ENCODE data around the gene TGIF2. TPM values are rescaled to one million over a fixed set of nuclear protein-coding genes. Genes with fewer than 3 reads are reported as not detected.
"Not testable (repeated sequence)": the region's sequence is repeated elsewhere in the genome, so short reads cannot be mapped to it uniquely, and the experiment has no call there.

The TGIF2 gene
- polyA plus RNA-seq, 1 of the 3 experiments (the other 2 are of a cell fraction), result 10.8 TPM

DNA sequence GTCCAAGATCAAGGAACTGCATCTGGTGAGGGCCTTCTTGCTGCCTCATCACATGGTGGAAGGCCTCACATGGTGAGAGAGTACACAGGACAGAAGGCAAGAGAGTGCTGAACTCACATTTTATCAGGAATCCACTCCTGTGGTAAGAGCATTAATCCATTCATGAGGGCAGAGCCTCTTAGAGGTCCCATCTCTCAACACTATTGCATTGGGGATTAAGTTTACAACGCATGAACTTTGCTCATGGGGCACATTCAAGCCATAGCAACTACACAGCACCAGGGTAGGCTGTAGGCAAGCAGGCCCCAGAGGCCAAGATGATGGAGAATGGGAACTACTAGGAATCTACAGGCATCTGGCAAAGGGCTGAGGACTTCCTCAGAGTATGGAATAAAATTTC is 10.0 kb upstream of the TGIF2 start:
- H3K9me2 ChIP-seq, result no peaks in the 10 kb centered on the region
- H3K4me3 ChIP-seq (ENCODE audit: low read depth in 2 of 2, low read length in 1 of 2), result no peak overlapping the region
- no peaks in the 10 kb centered on the region for H4K20me1 ChIP-seq (ENCODE audit: insufficient read depth)
- no peak for DNase-seq
- no peak overlapping the region for H3K27ac ChIP-seq (ENCODE audit: low read depth in 2 of 2, low read length in 1 of 2)
- no peaks in the 10 kb centered on the region for H3K27me3 ChIP-seq (ENCODE audit: insufficient read depth)
- TF ChIP-seq JUND (IDR thresholded peaks at IDR 0.05) (no peak), MXI1 (IDR thresholded peaks at IDR 0.05; ENCODE audit: low read depth, low read length) (no peak), EP300 (IDR thresholded peaks at IDR 0.05; ENCODE audit: borderline replicate concordance in 1 of 2, low read depth in 1 of 2, low read length in 1 of 2) (no peak)
- CTCF ChIA-PET, result no interaction called here
- H3K36me3 ChIP-seq (replicated peaks in 1 of 2; ENCODE audit: control insufficient read depth in 1 of 2, insufficient read depth in 2 of 2, low read length in 1 of 2), result no peaks in the 10 kb centered on the region
- 29% methylated on average over 1 of the region's 1 CpG for WGBS (ENCODE audit: low lambda C conversion rate)
- no peaks in the 10 kb centered on the region for H3F3A ChIP-seq (replicated peaks; ENCODE audit: insufficient read depth)
- H3K4me1 ChIP-seq (ENCODE audit: control insufficient read depth in 1 of 2, insufficient read depth in 2 of 2, low read depth in 1 of 2, low read length in 1 of 2), result no peaks in the 10 kb centered on the region
- H3K4me2 ChIP-seq, result no peak overlapping the region
- POLR2A ChIA-PET, result no interaction called here
- H2AFZ ChIP-seq (ENCODE audit: low read depth), result no peak overlapping the region
- no peaks in the 10 kb centered on the region; the same call in 1 of the 2 replicates for H3K9me3 ChIP-seq
- no peak overlapping the region for H3K9ac ChIP-seq
- no peaks in the 10 kb centered on the region for H3K79me2 ChIP-seq (ENCODE audit: insufficient read depth)

GRCh38 chr20:36564078-36564725 is 9.2 kb upstream of the TGIF2 start:
- H3F3A ChIP-seq (replicated peaks; ENCODE audit: insufficient read depth); DNase-seq; H3K27ac ChIP-seq (ENCODE audit: low read depth in 2 of 2, low read length in 1 of 2); CTCF ChIA-PET; H3K9ac ChIP-seq; H3K36me3 ChIP-seq (replicated peaks in 1 of 2; ENCODE audit: control insufficient read depth in 1 of 2, insufficient read depth in 2 of 2, low read length in 1 of 2); H3K9me3 ChIP-seq; H3K79me2 ChIP-seq (ENCODE audit: insufficient read depth); H4K20me1 ChIP-seq (ENCODE audit: insufficient read depth); H3K4me3 ChIP-seq (ENCODE audit: low read depth in 2 of 2, low read length in 1 of 2); H2AFZ ChIP-seq (ENCODE audit: low read depth); H3K4me2 ChIP-seq; H3K27me3 ChIP-seq (ENCODE audit: insufficient read depth); H3K4me1 ChIP-seq (ENCODE audit: control insufficient read depth in 1 of 2, insufficient read depth in 2 of 2, low read depth in 1 of 2, low read length in 1 of 2); POLR2A ChIA-PET; H3K9me2 ChIP-seq: not testable (repeated sequence)
- WGBS (ENCODE audit: low lambda C conversion rate), result 62% methylated on average over 13 of the region's 13 CpGs

DNA sequence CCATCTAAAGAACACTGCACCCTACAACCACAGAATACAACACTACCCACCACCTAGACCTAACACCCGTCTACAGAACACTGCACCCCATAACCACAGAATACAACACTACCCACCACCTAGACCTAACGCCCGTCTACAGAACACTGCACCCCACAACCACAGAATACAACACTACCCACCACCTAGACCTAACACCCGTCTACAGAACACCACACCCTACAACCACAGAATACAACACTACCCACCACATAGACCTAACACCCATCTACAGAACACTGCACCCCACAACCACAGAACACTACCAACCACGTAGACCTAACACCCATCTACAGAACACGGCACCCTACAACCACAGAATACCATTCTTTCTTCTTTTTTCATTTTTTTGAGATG is 8.7 kb upstream of the TGIF2 start:
- H2AFZ ChIP-seq (ENCODE audit: low read depth); H3K27ac ChIP-seq (ENCODE audit: low read depth in 2 of 2, low read length in 1 of 2); H4K20me1 ChIP-seq (ENCODE audit: insufficient read depth); H3K9ac ChIP-seq; H3K79me2 ChIP-seq (ENCODE audit: insufficient read depth); H3K27me3 ChIP-seq (ENCODE audit: insufficient read depth); H3K36me3 ChIP-seq (replicated peaks in 1 of 2; ENCODE audit: control insufficient read depth in 1 of 2, insufficient read depth in 2 of 2, low read length in 1 of 2); H3K4me1 ChIP-seq (ENCODE audit: control insufficient read depth in 1 of 2, insufficient read depth in 2 of 2, low read depth in 1 of 2, low read length in 1 of 2); H3K9me3 ChIP-seq; POLR2A ChIA-PET; H3K9me2 ChIP-seq; CTCF ChIA-PET; DNase-seq; H3K4me2 ChIP-seq; H3K4me3 ChIP-seq (ENCODE audit: low read depth in 2 of 2, low read length in 1 of 2): not testable (repeated sequence)
- peaks cover 10% of the 10 kb centered on the region for H3F3A ChIP-seq (replicated peaks; ENCODE audit: insufficient read depth)
- 71% methylated on average over 6 of the region's 6 CpGs for WGBS (ENCODE audit: low lambda C conversion rate)

- CTCF ChIA-PET, result interaction anchor here (0.7 kb wide), 1 partner anchor 1022 kb away, joined by 4 read pairs; no protein-coding TSS in a partner anchor
- Histone ChIP-seq H3K4me3 (ENCODE audit: low read depth in 2 of 2, low read length in 1 of 2) (no peak overlapping the region), H3K27ac (ENCODE audit: low read depth in 2 of 2, low read length in 1 of 2) (no peak overlapping the region), H3K36me3 (replicated peaks in 1 of 2; ENCODE audit: control insufficient read depth in 1 of 2, insufficient read depth in 2 of 2, low read length in 1 of 2) (no peaks in the 10 kb centered on the region), H3K4me2 (no peak overlapping the region), H3F3A (replicated peaks; ENCODE audit: insufficient read depth) (peaks cover 15% of the 10 kb centered on the region), H3K9ac (no peak overlapping the region), H2AFZ (ENCODE audit: low read depth) (no peak overlapping the region), H3K9me3 (no peaks in the 10 kb centered on the region; the same call in 1 of the 2 replicates), H3K4me1 (ENCODE audit: control insufficient read depth in 1 of 2, insufficient read depth in 2 of 2, low read depth in 1 of 2, low read length in 1 of 2) (peaks cover 0 to 8% of the 10 kb centered on the region in 2 experiments; a peak in 1 of 4 replicates), H4K20me1 (ENCODE audit: insufficient read depth) (no peaks in the 10 kb centered on the region), H3K79me2 (ENCODE audit: insufficient read depth) (no peaks in the 10 kb centered on the region), H3K27me3 (ENCODE audit: insufficient read depth) (no peaks in the 10 kb centered on the region), H3K9me2 (no peaks in the 10 kb centered on the region)
- TF ChIP-seq EZH2phosphoT487 (IDR thresholded peaks at IDR 0.05; ENCODE audit: borderline replicate concordance, low read depth), result no peak
- no peak for TF ChIP-seq MAX (IDR thresholded peaks at IDR 0.05; ENCODE audit: low read depth)
- TF ChIP-seq TCF12 (IDR thresholded peaks at IDR 0.05), result no peak
- TF ChIP-seq CHD2 (IDR thresholded peaks at IDR 0.05; ENCODE audit: low read length, partially characterized antibody), result no peak
- TF ChIP-seq, protein P1, sequence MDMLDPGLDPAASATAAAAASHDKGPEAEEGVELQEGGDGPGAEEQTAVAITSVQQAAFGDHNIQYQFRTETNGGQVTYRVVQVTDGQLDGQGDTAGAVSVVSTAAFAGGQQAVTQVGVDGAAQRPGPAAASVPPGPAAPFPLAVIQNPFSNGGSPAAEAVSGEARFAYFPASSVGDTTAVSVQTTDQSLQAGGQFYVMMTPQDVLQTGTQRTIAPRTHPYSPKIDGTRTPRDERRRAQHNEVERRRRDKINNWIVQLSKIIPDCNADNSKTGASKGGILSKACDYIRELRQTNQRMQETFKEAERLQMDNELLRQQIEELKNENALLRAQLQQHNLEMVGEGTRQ (IDR thresholded peaks at IDR 0.05; ENCODE audit: borderline replicate concordance, low read depth, low read length), result no peak
- no peak for TF ChIP-seq GABPA (IDR thresholded peaks at IDR 0.05; ENCODE audit: low read depth)
- WGBS (ENCODE audit: low lambda C conversion rate), result 53% methylated on average over 3 of the region's 3 CpGs
- no peak for DNase-seq
- POLR2A ChIA-PET, result no interaction called here
These were observed 7.9 kb upstream of the TGIF2 start for GRCh38 chr20:36565520-36565919.

All from SK-N-SH (cell line).